CD4-positive, alpha-beta T cell (primary cell): ENCODE data around the gene VGF. TPM values are rescaled to one million over a fixed set of nuclear protein-coding genes. Genes with fewer than 3 reads are reported as not detected.
"Not testable (repeated sequence)": the region's sequence is repeated elsewhere in the genome, so short reads cannot be mapped to it uniquely, and the experiment has no call there.

Experiments used
- ATAC-seq: fragments of 200-7000 bp; cut with Tn5 transposase; one replicate; pipeline ENCODE4 v1.10.0; 2022; ENCODE audit warnings: mild to moderate bottlenecking; ENCODE audit not compliant: poor library complexity
- CTCF ChIA-PET: fragments of 350-600 bp; sonication (Branson Sonifier 250); formaldehyde crosslinking; loops from one replicate; lab custom pipeline; 2021; ENCODE audit warnings: antibody characterized with exemption, inconsistent platforms; lab: Charles Lee
- POLR2A ChIA-PET: fragments of 350-600 bp; sonication (Branson Sonifier 250); formaldehyde crosslinking; loops from one replicate; lab custom pipeline; 2021; ENCODE audit warnings: antibody characterized with exemption, inconsistent platforms; lab: Charles Lee
- DNase-seq, 14 experiments: peaks; one replicate each; pipeline ENCODE4 v3.0.0-alpha.2; 2013 to 2020; ENCODE audit warnings: mixed read lengths in 2 of 14
- H3K27ac ChIP-seq, 2 donors: one replicate each; pipeline versions ENCODE4 v1.5.1 to v1.7.0; 2013; ENCODE audit warnings: low read length in 2 of 2, low read depth in 1 of 2, mild to moderate bottlenecking in 1 of 2
- H3K27me3 ChIP-seq, 2 experiments: 1 replicate in 1 of 2; 2 replicates in 1 of 2; pipeline versions ENCODE4 v1.6.1 to v1.7.0; 2013; ENCODE audit warnings: low read length in 2 of 2, control low read depth in 1 of 2, mild to moderate bottlenecking in 1 of 2, moderate library complexity in 1 of 2; ENCODE audit not compliant: insufficient read depth in 2 of 2, control insufficient read depth in 1 of 2
- H3K36me3 ChIP-seq: one replicate; pipeline ENCODE4 v1.6.1; 2013; ENCODE audit warnings: low read length, control low read depth; ENCODE audit not compliant: insufficient read depth
- H3K4me1 ChIP-seq: one replicate; pipeline ENCODE4 v1.6.1; 2013; ENCODE audit warnings: low read length, control low read depth; ENCODE audit not compliant: insufficient read depth
- H3K4me3 ChIP-seq: one replicate; pipeline ENCODE4 v1.5.1; 2013; ENCODE audit warnings: mild to moderate bottlenecking, low read length, moderate library complexity
- H3K9me3 ChIP-seq, 2 experiments: 1 replicate in 1 of 2; 2 replicates in 1 of 2; pipeline versions ENCODE4 v1.6.1 to v1.7.0; 2013; ENCODE audit warnings: low read length in 2 of 2, mild to moderate bottlenecking in 2 of 2, control low read depth in 1 of 2, moderate library complexity in 1 of 2; ENCODE audit not compliant: control insufficient read depth in 1 of 2, insufficient read depth in 1 of 2
- H3K27ac Mint-ChIP-seq: one replicate; pipeline ENCODE4 v1.8.0; 2020; ENCODE audit warnings: mixed read lengths
- H3K27me3 Mint-ChIP-seq: one replicate; pipeline ENCODE4 v1.8.0; 2021; ENCODE audit warnings: mixed read lengths
- H3K36me3 Mint-ChIP-seq: one replicate; pipeline ENCODE4 v1.8.0; 2021; ENCODE audit warnings: low read depth, mixed read lengths
- H3K4me1 Mint-ChIP-seq: one replicate; pipeline ENCODE4 v1.8.0; 2021; ENCODE audit warnings: low read depth, mixed read lengths
- H3K4me3 Mint-ChIP-seq: one replicate; pipeline ENCODE4 v1.8.0; 2020; ENCODE audit warnings: mild to moderate bottlenecking, mixed read lengths
- H3K9me3 Mint-ChIP-seq: one replicate; pipeline ENCODE4 v1.8.0; 2020; ENCODE audit warnings: mixed read lengths
- intact Hi-C, 2 experiments: fragments of 100-400 bp; cut with DNase I in 1 of 2; cut with micrococcal nuclease in 1 of 2; formaldehyde crosslinking; loops; one replicate each; pipeline versions ENCODE4 v1.15.1 to v1.9.0; 2023 to 2025; cut with DNase I, micrococcal nuclease
- total RNA-seq, 174 experiments: library from RNA in 2 of 174; stranded (reverse) in 2 of 174; gene quantifications; one replicate each; pipeline ENCODE4 v1.2.3 and lab custom pipeline; 2021 to 2026
- TF ChIP-seq, protein P1 (sequence below): fragments of 200-600 bp; IDR thresholded peaks from one replicate; pipeline ENCODE4 v1.8.0; 2022; ENCODE audit warnings: antibody characterized with exemption, mild to moderate bottlenecking

Gene VGF
- total RNA-seq, 2 experiments from 2014 or later = not detected

DNA sequence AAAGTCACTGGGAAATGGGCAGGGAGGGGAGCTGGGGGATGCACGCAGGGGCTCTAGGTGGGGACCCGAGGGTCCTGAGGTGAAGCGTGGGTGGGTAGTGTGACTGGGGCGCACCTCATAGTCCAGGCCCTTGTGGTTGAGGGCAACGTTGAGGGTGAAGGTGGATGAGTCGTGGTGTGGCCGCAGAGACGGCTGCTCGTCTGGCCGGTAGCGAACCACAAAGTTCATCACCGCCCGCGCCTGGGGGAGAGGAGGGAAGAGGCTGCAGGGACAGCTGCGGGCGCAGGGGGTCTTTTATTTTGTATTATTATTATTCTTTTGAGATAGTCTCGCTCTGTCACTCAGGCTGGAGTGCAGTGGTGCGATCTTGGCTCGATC lies 41.3 kb upstream of the VGF start:
- POLR2A ChIA-PET = interaction anchor here (0.6 kb wide), 1 partner anchor 501 kb away, joined by 3 read pairs; the partner anchor contains the start of gene POP7
- intact Hi-C loops = no loop called here
- no peak overlapping the region for H3K4me3 ChIP-seq
- no peak overlapping the region for H3K27ac ChIP-seq
- Mint-ChIP-seq H3K4me1 (peaks cover 9% of the 10 kb centered on the region), H3K9me3 (no peaks in the 10 kb centered on the region), H3K36me3 (peaks cover 23% of the 10 kb centered on the region), H3K27ac (no peak overlapping the region), H3K4me3 (no peak overlapping the region), H3K27me3 (peaks cover 17% of the 10 kb centered on the region)
- CTCF ChIA-PET = no interaction called here
- H3K9me3 ChIP-seq = peaks cover 0 to 6% of the 10 kb centered on the region in 2 experiments
- peaks cover 5 to 12% of the 10 kb centered on the region in 2 experiments for H3K27me3 ChIP-seq
- TF ChIP-seq, protein P1, sequence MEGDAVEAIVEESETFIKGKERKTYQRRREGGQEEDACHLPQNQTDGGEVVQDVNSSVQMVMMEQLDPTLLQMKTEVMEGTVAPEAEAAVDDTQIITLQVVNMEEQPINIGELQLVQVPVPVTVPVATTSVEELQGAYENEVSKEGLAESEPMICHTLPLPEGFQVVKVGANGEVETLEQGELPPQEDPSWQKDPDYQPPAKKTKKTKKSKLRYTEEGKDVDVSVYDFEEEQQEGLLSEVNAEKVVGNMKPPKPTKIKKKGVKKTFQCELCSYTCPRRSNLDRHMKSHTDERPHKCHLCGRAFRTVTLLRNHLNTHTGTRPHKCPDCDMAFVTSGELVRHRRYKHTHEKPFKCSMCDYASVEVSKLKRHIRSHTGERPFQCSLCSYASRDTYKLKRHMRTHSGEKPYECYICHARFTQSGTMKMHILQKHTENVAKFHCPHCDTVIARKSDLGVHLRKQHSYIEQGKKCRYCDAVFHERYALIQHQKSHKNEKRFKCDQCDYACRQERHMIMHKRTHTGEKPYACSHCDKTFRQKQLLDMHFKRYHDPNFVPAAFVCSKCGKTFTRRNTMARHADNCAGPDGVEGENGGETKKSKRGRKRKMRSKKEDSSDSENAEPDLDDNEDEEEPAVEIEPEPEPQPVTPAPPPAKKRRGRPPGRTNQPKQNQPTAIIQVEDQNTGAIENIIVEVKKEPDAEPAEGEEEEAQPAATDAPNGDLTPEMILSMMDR = no peak
- peaks cover 28% of the 10 kb centered on the region for H3K4me1 ChIP-seq
- DNase-seq (no peak), ATAC-seq (no peak)
- peaks cover 18% of the 10 kb centered on the region for H3K36me3 ChIP-seq

DNA sequence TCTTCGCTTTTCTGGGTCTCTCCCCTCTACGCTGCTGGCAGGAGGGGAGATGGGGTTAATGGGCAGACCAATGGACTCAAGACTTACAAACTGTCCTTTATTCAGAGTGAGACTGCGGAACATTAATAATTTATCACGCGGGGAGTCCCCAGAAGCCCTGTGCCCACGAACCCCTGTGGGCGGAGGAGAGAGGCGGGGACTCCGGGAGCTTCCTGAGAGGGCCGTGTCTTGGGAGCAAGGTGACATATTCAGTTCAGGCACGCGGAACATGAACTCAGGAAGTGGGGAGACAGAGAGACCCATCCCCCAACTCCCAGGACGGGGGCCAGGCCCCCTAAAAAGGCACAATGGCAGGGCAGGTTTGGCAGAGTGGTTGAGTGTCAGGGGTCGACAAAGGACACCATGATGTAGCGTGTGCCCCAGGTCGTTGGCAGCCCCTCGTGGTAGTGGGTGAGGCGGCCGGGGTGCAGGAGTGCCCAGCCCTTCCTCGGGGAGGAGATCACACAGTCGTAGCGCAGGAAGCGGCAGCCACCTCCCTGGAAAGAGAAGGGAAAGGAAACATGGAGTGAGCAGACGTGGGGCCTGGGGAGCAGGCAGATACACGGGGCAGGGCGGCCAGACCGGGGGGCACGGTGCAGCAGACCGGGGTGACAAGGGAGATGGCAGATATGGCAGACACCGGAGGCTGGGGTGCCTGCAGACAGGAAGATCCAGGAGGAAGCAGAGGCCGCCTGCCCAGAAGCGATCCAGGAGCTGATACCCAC lies 40.7 kb upstream of the VGF start:
- H3K9me3 Mint-ChIP-seq = no peaks in the 10 kb centered on the region
- H3K27ac Mint-ChIP-seq = no peak overlapping the region
- Histone ChIP-seq H3K4me1 (peaks cover 32% of the 10 kb centered on the region), H3K27ac (no peak overlapping the region), H3K4me3 (no peak overlapping the region), H3K27me3 (peaks cover 7 to 15% of the 10 kb centered on the region in 2 experiments), H3K36me3 (peaks cover 12% of the 10 kb centered on the region), H3K9me3 (peaks cover 0 to 11% of the 10 kb centered on the region in 2 experiments)
- H3K4me1 Mint-ChIP-seq = peaks cover 10% of the 10 kb centered on the region
- POLR2A ChIA-PET = no interaction called here
- no peak for DNase-seq
- peaks cover 23% of the 10 kb centered on the region for H3K36me3 Mint-ChIP-seq
- intact Hi-C loops = no loop called here
- peaks cover 18% of the 10 kb centered on the region for H3K27me3 Mint-ChIP-seq
- CTCF ChIA-PET = interaction anchor here (1.5 kb wide), 1 partner anchor 38 kb away, joined by 4 read pairs; no protein-coding TSS in a partner anchor
- ATAC-seq = no peak
- TF ChIP-seq, protein P1 = no peak
- no peak overlapping the region for H3K4me3 Mint-ChIP-seq

DNA sequence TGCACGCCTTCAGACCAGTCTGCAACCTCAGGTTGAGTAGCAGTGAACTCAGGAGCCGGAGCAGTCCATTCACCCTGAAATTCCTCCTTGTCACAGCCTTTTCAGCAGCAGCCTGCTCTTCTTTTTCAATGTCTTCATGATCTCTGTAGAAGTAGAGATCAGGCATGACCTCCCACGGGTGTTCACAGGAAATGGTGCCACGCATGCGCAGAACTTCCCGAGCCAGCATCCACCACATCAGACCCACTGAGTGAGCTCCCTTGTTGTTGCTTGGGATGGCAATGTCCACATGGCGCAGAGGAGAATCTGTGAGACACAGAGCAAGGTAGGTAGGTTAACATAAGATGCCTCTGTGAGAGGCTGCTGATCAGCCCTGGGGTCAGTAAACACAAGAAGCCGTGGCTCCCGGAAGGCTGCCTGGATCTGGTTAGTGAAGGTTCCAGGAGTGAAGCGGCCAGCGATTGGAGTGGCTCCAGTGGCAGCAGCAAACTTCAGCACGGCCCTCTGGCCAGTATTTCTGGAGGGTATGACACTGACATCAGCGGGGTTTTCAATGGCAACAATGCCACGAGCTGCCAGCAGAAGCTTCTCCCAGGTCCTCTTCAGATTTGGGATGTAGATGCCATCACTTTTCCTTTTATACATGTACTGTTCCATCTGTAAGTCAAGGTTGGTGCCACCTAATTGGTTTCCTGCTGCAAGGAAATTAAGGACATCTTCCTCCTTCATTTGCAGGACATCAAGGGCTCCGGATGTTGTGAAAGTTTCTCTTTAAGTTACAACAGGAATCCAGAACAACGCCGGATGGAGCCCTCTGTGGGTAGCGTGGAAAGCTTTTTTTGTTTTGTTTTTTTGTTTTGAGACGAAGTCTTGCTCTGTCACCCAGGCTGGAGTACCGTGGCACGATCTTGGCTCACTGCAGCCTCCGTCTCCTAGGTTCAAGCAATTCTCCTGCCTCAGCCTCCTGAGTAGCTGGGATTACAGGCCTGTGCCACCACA lies 38.7 kb upstream of the VGF start:
- DNase-seq (peak in 11 of 14 experiments; percentile 6 to 50 (median 32)), ATAC-seq (peak; percentile 37)
- peaks cover 15% of the 10 kb centered on the region for H3K4me1 Mint-ChIP-seq
- POLR2A ChIA-PET = interaction anchor here (0.9 to 1.9 kb wide), 3 partner anchors 12 to 117 kb away, joined by 3 to 11 read pairs (median 3); partner anchors contain the start of genes IFT22, PLOD3 and ZNHIT1
- CTCF ChIA-PET = interaction anchor here (1.2 to 2.6 kb wide), 3 partner anchors 11 to 79 kb away, joined by 3 to 7 read pairs (median 4); no protein-coding TSS in a partner anchor
- Histone ChIP-seq H3K4me3 (peak overlapping the region; percentile 30), H3K9me3 (peaks cover 0 to 13% of the 10 kb centered on the region in 2 experiments), H3K27me3 (peaks cover 18 to 24% of the 10 kb centered on the region in 2 experiments), H3K4me1 (peaks cover 37% of the 10 kb centered on the region)
- intact Hi-C loops, H3K36me3 ChIP-seq, H3K9me3 Mint-ChIP-seq, H3K27ac ChIP-seq: not testable (repeated sequence)
- H3K27ac Mint-ChIP-seq = peak overlapping the region; percentile 81
- peak overlapping the region; percentile 84 for H3K4me3 Mint-ChIP-seq
- H3K36me3 Mint-ChIP-seq = peaks cover 16% of the 10 kb centered on the region
- H3K27me3 Mint-ChIP-seq = peaks cover 31% of the 10 kb centered on the region
